IPS DF 19.7 (cell line): ENCODE measurements around the gene TGFBR2.

Experiments
- DNase-seq: peaks from one replicate; pipeline ENCODE4 v3.0.0-alpha.2; 2013; ENCODE audit warnings: low read depth, low spot score

Gene TGFBR2

GRCh38 chr3:30713885-30714503 is 107.6 kb downstream of the TGFBR2 start:
- no peak for DNase-seq

- no peak for DNase-seq
Measured at GRCh38 chr3:30719536-30719935, 113.1 kb downstream of the TGFBR2 start.

GRCh38 chr3:30720586-30721313 is 114.3 kb downstream of the TGFBR2 start:
- DNase-seq: no peak

DNA sequence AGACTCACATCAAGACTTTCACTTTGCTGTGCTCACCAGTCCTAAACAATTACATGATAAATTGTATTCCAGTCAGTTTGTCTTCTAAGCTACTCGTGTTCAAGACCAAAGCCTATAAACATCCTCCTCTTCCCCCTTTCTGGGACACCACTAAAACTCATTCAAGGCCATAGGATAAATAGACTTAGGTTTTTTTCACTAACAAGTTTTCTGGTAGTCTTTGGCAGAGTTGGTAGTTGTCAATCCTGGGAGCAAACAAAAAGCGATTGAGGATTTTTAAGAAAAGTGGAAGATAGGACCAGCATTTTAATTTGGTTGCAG is 114.9 kb downstream of the TGFBR2 start:
- no peak for DNase-seq

- no peak for DNase-seq
Measured at GRCh38 chr3:30723211-30723610, 116.8 kb downstream of the TGFBR2 start.

DNA sequence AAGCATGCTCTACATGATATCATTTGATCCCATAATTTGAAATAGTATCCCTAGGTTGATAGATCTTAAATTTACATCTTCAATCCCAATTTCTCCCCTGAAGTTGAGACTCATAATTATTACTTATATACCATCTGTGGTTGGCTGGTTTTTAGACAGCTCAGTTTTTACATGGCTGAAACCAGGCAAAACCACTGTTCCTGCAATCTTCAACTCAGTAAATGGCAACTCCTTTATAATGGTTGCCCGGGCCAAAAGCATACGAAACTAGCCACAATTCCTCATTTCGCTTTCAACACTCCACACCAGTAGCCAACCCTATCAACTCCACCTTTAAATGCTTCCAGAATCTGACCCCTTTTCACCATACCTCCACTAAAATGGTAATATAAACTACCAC is 118.5 kb downstream of the TGFBR2 start:
- DNase-seq: no peak

- no peak for DNase-seq
Measured at GRCh38 chr3:30728143-30728542, 121.7 kb downstream of the TGFBR2 start.

GRCh38 chr3:30729512-30729911 is 123.1 kb downstream of the TGFBR2 start:
- no peak for DNase-seq

GRCh38 chr3:30729936-30730335 is 123.5 kb downstream of the TGFBR2 start:
- DNase-seq: no peak

GRCh38 chr3:30730967-30731366 is 124.6 kb downstream of the TGFBR2 start:
- DNase-seq: no peak

GRCh38 chr3:30733209-30733608 is 126.8 kb downstream of the TGFBR2 start:
- DNase-seq: no peak

- DNase-seq: no peak
Measured at GRCh38 chr3:30733696-30734095, 127.3 kb downstream of the TGFBR2 start.

- DNase-seq: no peak
Measured at GRCh38 chr3:30737743-30738499, 131.5 kb downstream of the TGFBR2 start.

DNA sequence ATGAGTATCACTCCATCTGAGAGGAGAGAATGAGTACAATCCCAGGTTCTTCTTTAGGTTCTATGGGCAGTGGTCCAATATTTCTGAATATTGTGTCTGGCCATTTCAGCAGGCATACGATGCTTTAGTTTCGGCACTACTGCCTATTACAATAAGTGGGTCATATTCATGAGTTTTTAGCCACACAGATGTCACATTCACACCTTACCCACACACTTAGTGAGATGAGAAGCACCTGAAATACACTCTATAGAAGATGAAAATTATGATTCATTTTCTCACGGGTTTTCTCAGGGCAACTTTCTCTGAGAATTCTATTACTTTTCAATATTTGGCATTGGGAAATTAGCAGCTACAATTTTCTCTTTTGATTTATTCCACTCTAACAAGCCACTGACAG is 132.2 kb downstream of the TGFBR2 start:
- no peak for DNase-seq

GRCh38 chr3:30741889-30742288 is 135.5 kb downstream of the TGFBR2 start:
- no peak for DNase-seq

GRCh38 chr3:30742796-30743619 is 136.6 kb downstream of the TGFBR2 start:
- DNase-seq: no peak
